ENCODE measurements around the gene MON2.

GRCh38 chr12:62438098-62438692, 28.4 kb upstream of the MON2 start:
- TF ChIP-seq CTCF (IDR thresholded peaks at IDR 0.05) (peak; percentile 47 to 76 (median 63)), POLR2A (IDR thresholded peaks at IDR 0.05) (no peak)

Data from body of pancreas (tissue), 4 donors.